PC-9 (cell line): Measurements from ENCODE around the gene CACNA1D. TPM values are rescaled to one million over a fixed set of nuclear protein-coding genes. Genes with fewer than 3 reads are reported as not detected.

Experiments
- BruUV-seq: library from RNA; stranded (reverse); fragments of 400-500 nt; replicated peaks from 2 replicates; lab custom pipeline; 2021; lab: Mats Ljungman, UMichigan
- CTCF ChIA-PET: fragments of 300-600 bp; sonication (Branson Sonifier 250); formaldehyde crosslinking; loops from one replicate; lab custom pipeline; 2022; ENCODE audit warnings: antibody characterized with exemption; lab: Charles Lee
- POLR2A ChIA-PET: fragments of 300-600 bp; sonication (Branson Sonifier 250); formaldehyde crosslinking; loops from one replicate; lab custom pipeline; 2022; ENCODE audit warnings: antibody characterized with exemption; ENCODE audit not compliant: unreplicated experiment; lab: Charles Lee
- DNase-seq, 2 experiments: peaks; one replicate each; pipeline versions ENCODE4 v3.0.0 to v3.0.0-alpha.2; 2015 to 2022; ENCODE audit warnings: mixed read lengths in 1 of 2
- H2AFZ ChIP-seq: fragments of 200-600 bp; sonication (generic); 2 replicates; pipeline ENCODE4 v1.8.1; 2017; ENCODE audit warnings: antibody characterized with exemption
- H3F3A ChIP-seq: fragments of 200-600 bp; sonication (generic); 2 replicates; pipeline ENCODE4 v1.8.1; 2017; ENCODE audit warnings: antibody characterized with exemption, mild to moderate bottlenecking, low read depth; ENCODE audit not compliant: insufficient read depth
- H3K27ac ChIP-seq: fragments of 200-600 bp; sonication (generic); 2 replicates; pipeline ENCODE4 v1.6.1; 2016; ENCODE audit warnings: mixed run types
- H3K27me3 ChIP-seq: fragments of 200-600 bp; sonication (generic); 2 replicates; pipeline ENCODE4 v1.6.1; 2016; ENCODE audit warnings: low read depth, mixed run types; ENCODE audit not compliant: insufficient read depth
- H3K36me3 ChIP-seq: fragments of 200-600 bp; sonication (generic); 2 replicates; pipeline ENCODE4 v1.6.1; 2016; ENCODE audit warnings: low read depth, mixed run types
- H3K4me1 ChIP-seq: fragments of 200-600 bp; sonication (generic); replicated peaks from 2 replicates; pipeline ENCODE4 v1.6.1; 2016; ENCODE audit warnings: mixed run types; ENCODE audit not compliant: insufficient read depth
- H3K4me2 ChIP-seq: fragments of 200-600 bp; sonication (generic); 2 replicates; pipeline ENCODE4 v1.6.1; 2017; ENCODE audit warnings: mixed run types
- H3K4me3 ChIP-seq: fragments of 200-600 bp; sonication (generic); 2 replicates; pipeline ENCODE4 v1.6.1; 2016; ENCODE audit warnings: mixed run types
- H3K79me2 ChIP-seq: fragments of 200-600 bp; sonication (generic); 2 replicates; pipeline ENCODE4 v1.6.1; 2017; ENCODE audit warnings: low read depth, mixed run types
- H3K9me2 ChIP-seq: fragments of 200-600 bp; sonication (generic); 2 replicates; pipeline ENCODE4 v1.8.1; 2017; ENCODE audit warnings: mild to moderate bottlenecking; ENCODE audit not compliant: insufficient read depth
- H3K9me3 ChIP-seq: fragments of 200-600 bp; sonication (generic); 2 replicates; pipeline ENCODE4 v1.8.1; 2016; ENCODE audit warnings: low read depth; ENCODE audit not compliant: insufficient read depth
- H4K20me1 ChIP-seq: fragments of 200-600 bp; sonication (generic); 2 replicates; pipeline ENCODE4 v1.8.1; 2017; ENCODE audit not compliant: insufficient read depth
- CTCF ChIP-seq: fragments of 200-600 bp; sonication (generic); conservative IDR thresholded peaks from 2 replicates; pipeline ENCODE4 v1.6.1; 2017; ENCODE audit warnings: mixed run types, antibody characterized with exemption, mild to moderate bottlenecking, moderate library complexity
- EZH2 ChIP-seq: fragments of 200-600 bp; sonication (generic); IDR thresholded peaks from 2 replicates; pipeline ENCODE4 v1.8.0; 2017; ENCODE audit warnings: antibody characterized with exemption, low read depth
- intact Hi-C: fragments of 100-400 bp; cut with micrococcal nuclease; formaldehyde crosslinking; loops from one replicate; pipeline ENCODE4 v1.10.0; 2022; ENCODE audit not compliant: unreplicated experiment
- total RNA-seq: library from RNA; stranded (reverse); gene quantifications from 2 replicates; pipeline ENCODE4 v1.2.3, GENCODE V29; 2021

Gene CACNA1D
- total RNA-seq, 1 experiment from 2014 or later, result not detected

GRCh38 chr3:53740956-53741355 is 246.5 kb downstream of the CACNA1D start:
- H3K4me2 ChIP-seq, result no peak overlapping the region
- no peak overlapping the region for H3K27ac ChIP-seq
- H3K4me3 ChIP-seq, result no peak overlapping the region
- H3K9me2 ChIP-seq, result no peaks in the 10 kb centered on the region
- intact Hi-C loops, result no loop called here
- TF ChIP-seq CTCF, result no peak
- no peak for TF ChIP-seq EZH2
- no peaks in the 10 kb centered on the region for H3K36me3 ChIP-seq
- ChIA-PET POLR2A (no interaction called here), CTCF (interaction anchor here (0.6 kb wide), 1 partner anchor 156 kb away, joined by 3 read pairs; no protein-coding TSS in a partner anchor)
- DNase-seq, result no peak
- no peak overlapping the region for H2AFZ ChIP-seq
- H4K20me1 ChIP-seq, result no peaks in the 10 kb centered on the region
- no TSS peak for BruUV-seq
- no peaks in the 10 kb centered on the region for H3K79me2 ChIP-seq
- H3K9me3 ChIP-seq, result no peaks in the 10 kb centered on the region
- no peaks in the 10 kb centered on the region for H3F3A ChIP-seq
- no peaks in the 10 kb centered on the region for H3K4me1 ChIP-seq
- peaks cover 76% of the 10 kb centered on the region for H3K27me3 ChIP-seq

- H3K79me2 ChIP-seq, result no peaks in the 10 kb centered on the region
- no peaks in the 10 kb centered on the region for H3K9me3 ChIP-seq
- H3K36me3 ChIP-seq, result no peaks in the 10 kb centered on the region
- no peaks in the 10 kb centered on the region for H3K9me2 ChIP-seq
- no peaks in the 10 kb centered on the region for H3K4me1 ChIP-seq
- no peak for DNase-seq
- CTCF ChIA-PET, result no interaction called here
- H3K4me2 ChIP-seq, result no peak overlapping the region
- POLR2A ChIA-PET, result no interaction called here
- TF ChIP-seq CTCF (no peak), EZH2 (no peak)
- no peaks in the 10 kb centered on the region for H3F3A ChIP-seq
- H3K4me3 ChIP-seq, result no peak overlapping the region
- BruUV-seq, result no TSS peak
- intact Hi-C loops, result no loop called here
- no peak overlapping the region for H2AFZ ChIP-seq
- no peak overlapping the region for H3K27ac ChIP-seq
- no peaks in the 10 kb centered on the region for H4K20me1 ChIP-seq
- H3K27me3 ChIP-seq, result peaks cover 80% of the 10 kb centered on the region
Measured at GRCh38 chr3:53744351-53744750, 249.9 kb downstream of the CACNA1D start.

DNA sequence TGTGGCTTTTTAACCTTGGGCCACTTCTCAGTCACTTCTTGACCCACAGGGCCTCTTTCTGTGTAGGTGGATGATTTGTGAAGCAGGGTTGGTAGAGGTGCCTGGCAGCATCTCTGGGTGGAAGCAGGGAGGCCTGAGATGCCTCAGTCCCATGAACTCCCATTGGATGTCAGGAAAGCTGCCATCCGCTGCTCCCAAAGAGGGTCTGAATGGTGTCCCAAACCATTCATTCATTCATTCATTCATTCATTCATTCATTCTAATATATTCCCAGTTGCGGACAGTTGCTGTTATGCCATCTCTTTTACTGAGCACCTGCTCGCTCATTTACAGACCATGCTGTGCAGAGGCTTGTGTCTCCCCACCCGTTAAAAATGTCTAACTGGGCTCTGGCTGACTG is 253.1 kb downstream of the CACNA1D start:
- intact Hi-C loops, result no loop called here
- no TSS peak for BruUV-seq

More for the DNA sequence above, 253.1 kb downstream of the CACNA1D start:
- H3K27me3 ChIP-seq, result peaks cover 80% of the 10 kb centered on the region
- H3K9me3 ChIP-seq, result no peaks in the 10 kb centered on the region
- no peaks in the 10 kb centered on the region for H3K36me3 ChIP-seq
- no peaks in the 10 kb centered on the region for H3K79me2 ChIP-seq
- H2AFZ ChIP-seq, result no peak overlapping the region
- H3K9me2 ChIP-seq, result no peaks in the 10 kb centered on the region
- H3K4me2 ChIP-seq, result no peak overlapping the region
- no peak for DNase-seq
- H3F3A ChIP-seq, result no peaks in the 10 kb centered on the region
- H3K4me1 ChIP-seq, result no peaks in the 10 kb centered on the region
- no peaks in the 10 kb centered on the region for H4K20me1 ChIP-seq
- no peak overlapping the region for H3K27ac ChIP-seq
- POLR2A ChIA-PET, result no interaction called here
- CTCF ChIA-PET, result no interaction called here
- TF ChIP-seq EZH2, result no peak
- no peak for TF ChIP-seq CTCF
- no peak overlapping the region for H3K4me3 ChIP-seq
